Osteoblast (primary cell): ENCODE results near the gene IL9R. TPM values are rescaled to one million over a fixed set of nuclear protein-coding genes. Genes with fewer than 3 reads are reported as not detected.
"Not testable (repeated sequence)": the region's sequence is repeated elsewhere in the genome, so short reads cannot be mapped to it uniquely, and the experiment has no call there.

Source experiments
- DNase-seq: peaks from one replicate; pipeline ENCODE4 v3.0.0; 2011; ENCODE audit warnings: low spot score, mixed read lengths; ENCODE audit not compliant: insufficient read length; ENCODE audit errors: missing footprints
- H2AFZ ChIP-seq: 2 replicates; pipeline ENCODE4 v1.6.0; 2011; ENCODE audit warnings: mild to moderate bottlenecking, low read length
- H3K27ac ChIP-seq: 2 replicates; pipeline ENCODE4 v1.5.1; 2011; ENCODE audit warnings: mild to moderate bottlenecking, low read depth, low read length, moderate library complexity
- H3K27me3 ChIP-seq: 2 replicates; pipeline ENCODE4 v1.6.0; 2012; ENCODE audit warnings: mild to moderate bottlenecking, control low read depth, inconsistent platforms, low read length, moderate library complexity; ENCODE audit not compliant: insufficient read depth
- H3K36me3 ChIP-seq: 2 replicates; pipeline ENCODE4 v1.5.1; 2011; ENCODE audit warnings: mild to moderate bottlenecking, low read length, control low read depth, moderate library complexity; ENCODE audit not compliant: insufficient read depth
- H3K4me1 ChIP-seq: 2 replicates; pipeline ENCODE4 v1.5.1; 2011; ENCODE audit warnings: mild to moderate bottlenecking, low read length, control low read depth, moderate library complexity; ENCODE audit not compliant: insufficient read depth
- H3K4me2 ChIP-seq: 2 replicates; pipeline ENCODE4 v1.6.0; 2011; ENCODE audit warnings: mild to moderate bottlenecking, low read length; ENCODE audit not compliant: insufficient read depth
- H3K4me3 ChIP-seq: fragments of 200-600 bp; sonication (generic); 3 replicates; pipeline ENCODE4 v1.5.1; 2012; ENCODE audit warnings: mild to moderate bottlenecking, low read length, inconsistent platforms; ENCODE audit not compliant: insufficient read depth
- H3K79me2 ChIP-seq: 2 replicates; pipeline ENCODE4 v1.6.0; 2012; ENCODE audit warnings: mild to moderate bottlenecking, low read length, control low read depth, inconsistent platforms; ENCODE audit not compliant: insufficient read depth
- H3K9me3 ChIP-seq: 2 replicates; pipeline ENCODE4 v1.5.1; 2011; ENCODE audit warnings: low read depth, low read length, control low read depth
- H4K20me1 ChIP-seq: 2 replicates; pipeline ENCODE4 v1.6.0; 2012; ENCODE audit warnings: mild to moderate bottlenecking, low read length, control low read depth; ENCODE audit not compliant: insufficient read depth
- total RNA-seq: library from RNA; depleted of rRNA; stranded (reverse); fragments of >200 nt; gene quantifications from 2 replicates; pipeline ENCODE4 v1.2.3, GENCODE V29; 2012

Gene IL9R
- total RNA-seq, 1 donor, result not detected

DNA sequence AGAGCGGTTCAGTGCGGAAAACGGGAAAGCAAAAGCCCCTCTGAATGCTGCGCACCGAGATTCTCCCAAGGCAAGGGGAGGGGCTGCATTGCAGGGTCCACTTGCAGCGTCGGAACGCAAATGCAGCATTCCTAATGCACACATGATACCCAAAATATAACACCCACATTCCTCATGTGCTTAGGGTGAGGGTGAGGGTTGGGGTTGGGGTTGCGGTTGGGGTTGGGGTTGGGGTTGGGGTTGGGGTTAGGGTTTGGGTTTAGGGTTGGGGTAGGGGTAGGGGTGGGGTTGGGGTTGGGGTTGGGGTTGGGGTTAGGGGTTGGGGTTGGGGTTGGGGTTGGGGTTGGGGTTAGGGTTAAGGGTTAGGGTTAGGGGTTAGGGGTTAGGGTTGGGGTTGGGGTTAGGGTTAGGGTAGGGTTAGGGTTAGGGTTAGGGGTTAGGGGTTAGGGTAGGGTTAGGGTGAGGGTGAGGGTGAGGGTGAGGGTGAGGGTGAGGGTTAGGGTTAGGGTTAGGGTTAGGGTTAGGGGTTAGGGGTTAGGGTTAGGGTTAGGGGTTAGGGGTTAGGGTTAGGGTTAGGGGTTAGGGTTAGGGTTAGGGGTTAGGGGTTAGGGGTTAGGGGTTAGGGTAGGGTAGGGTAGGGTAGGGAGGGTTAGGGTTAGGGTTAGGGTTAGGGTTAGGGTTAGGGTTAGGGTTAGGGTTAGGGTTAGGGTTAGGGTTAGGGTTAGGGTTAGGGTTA is 32.4 kb downstream of the IL9R start:
- DNase-seq, H3K4me2 ChIP-seq, H3K9me3 ChIP-seq, H3K4me1 ChIP-seq, H3K27me3 ChIP-seq, H4K20me1 ChIP-seq, H3K27ac ChIP-seq, H3K4me3 ChIP-seq, H3K36me3 ChIP-seq, H3K79me2 ChIP-seq, H2AFZ ChIP-seq: not testable (repeated sequence)

DNA sequence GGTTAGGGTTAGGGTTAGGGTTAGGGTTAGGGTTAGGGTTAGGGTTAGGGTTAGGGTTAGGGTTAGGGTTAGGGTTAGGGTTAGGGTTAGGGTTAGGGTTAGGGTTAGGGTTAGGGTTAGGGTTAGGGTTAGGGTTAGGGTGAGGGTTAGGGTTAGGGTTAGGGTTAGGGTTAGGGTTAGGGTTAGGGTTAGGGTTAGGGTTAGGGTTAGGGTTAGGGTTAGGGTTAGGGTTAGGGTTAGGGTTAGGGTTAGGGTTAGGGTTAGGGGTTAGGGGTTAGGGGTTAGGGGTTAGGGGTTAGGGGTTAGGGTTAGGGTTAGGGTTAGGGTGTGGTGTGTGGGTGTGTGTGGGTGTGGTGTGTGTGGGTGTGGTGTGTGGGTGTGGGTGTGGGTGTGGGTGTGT is 33.0 kb downstream of the IL9R start:
- not testable (repeated sequence) for H3K4me1 ChIP-seq, H3K79me2 ChIP-seq, H3K27ac ChIP-seq, H3K4me3 ChIP-seq, H2AFZ ChIP-seq, H3K27me3 ChIP-seq, H3K4me2 ChIP-seq, H4K20me1 ChIP-seq, H3K9me3 ChIP-seq, H3K36me3 ChIP-seq, DNase-seq

Other genes starting within 250 kb of the IL9R start
- 49.9 and 50.4 TPM in 2 replicates for gene VAMP7, start 116.4 kb upstream of the IL9R start, total RNA-seq